Upper lobe of right lung (tissue), 1 donor: Measurements from ENCODE around the gene ZNF598. TPM values are rescaled to one million over a fixed set of nuclear protein-coding genes. Genes with fewer than 3 reads are reported as not detected.

ENCODE experiments used
- ATAC-seq: fragments of 200-7000 bp; cut with Tn5 transposase; one replicate; pipeline ENCODE4 v1.9.1; 2020; ENCODE audit warnings: mild to moderate bottlenecking, moderate library complexity
- DNase-seq: peaks from one replicate; pipeline ENCODE4 v3.0.0-alpha.2; 2020
- H3K27ac ChIP-seq: fragments of 200-600 bp; one replicate; pipeline ENCODE4 v1.8.0; 2022
- H3K27me3 ChIP-seq: fragments of 200-600 bp; one replicate; pipeline ENCODE4 v1.8.0; 2022; ENCODE audit warnings: mild to moderate bottlenecking
- H3K36me3 ChIP-seq: fragments of 200-600 bp; one replicate; pipeline ENCODE4 v1.8.0; 2022
- H3K4me1 ChIP-seq: fragments of 200-600 bp; one replicate; pipeline ENCODE4 v1.8.0; 2022
- H3K4me3 ChIP-seq: fragments of 200-600 bp; one replicate; pipeline ENCODE4 v1.8.0; 2022; ENCODE audit warnings: mild to moderate bottlenecking
- H3K9me3 ChIP-seq: fragments of 200-600 bp; one replicate; pipeline ENCODE4 v1.8.0; 2022
- intact Hi-C: fragments of 100-400 bp; cut with DNase I; formaldehyde crosslinking; loops from one replicate; pipeline ENCODE4 v1.11.0; 2022
- total RNA-seq: library from RNA; stranded (reverse); fragmentation: NEBNext Ultra II Directional; extraction: Animal tissue kit (Norgen Biotek cat#: 25700); gene quantifications from one replicate; pipeline ENCODE4 v1.2.1, GENCODE V29; 2021
- TF ChIP-seq, protein P1 (sequence below): fragments of 200-600 bp; IDR thresholded peaks from one replicate; pipeline ENCODE4 v1.8.0; 2022; ENCODE audit warnings: antibody characterized with exemption
- donor health status: DM: no; HTN: yes; CAD: no; lungs with severe emphysema.

ZNF598 gene
- total RNA-seq, 1 donor from 2014 or later: 38.2 TPM

DNA sequence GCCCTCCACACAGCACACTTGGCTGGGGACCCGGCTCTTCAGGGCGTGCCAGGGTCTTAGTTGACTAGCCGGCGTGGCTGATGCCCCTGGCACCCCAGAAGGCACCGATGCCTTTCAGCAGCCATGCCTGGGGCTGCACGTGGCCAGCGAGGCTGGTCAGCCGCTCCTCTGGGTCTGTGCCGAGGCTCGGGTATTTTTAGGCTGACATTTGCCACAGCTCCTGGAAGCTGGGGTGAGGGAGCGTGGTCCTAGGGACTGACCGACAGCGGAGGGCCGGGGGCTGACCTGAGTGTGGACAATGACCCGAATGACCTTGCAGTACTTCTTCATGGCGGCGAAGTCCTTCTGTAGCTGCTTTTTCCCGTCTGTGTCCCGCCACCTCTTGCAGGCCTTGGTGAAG lies 59.1 kb downstream of the ZNF598 start:
- H3K4me1 ChIP-seq: no peaks in the 10 kb centered on the region
- ATAC-seq (no peak), DNase-seq (no peak)
- TF ChIP-seq, protein P1, sequence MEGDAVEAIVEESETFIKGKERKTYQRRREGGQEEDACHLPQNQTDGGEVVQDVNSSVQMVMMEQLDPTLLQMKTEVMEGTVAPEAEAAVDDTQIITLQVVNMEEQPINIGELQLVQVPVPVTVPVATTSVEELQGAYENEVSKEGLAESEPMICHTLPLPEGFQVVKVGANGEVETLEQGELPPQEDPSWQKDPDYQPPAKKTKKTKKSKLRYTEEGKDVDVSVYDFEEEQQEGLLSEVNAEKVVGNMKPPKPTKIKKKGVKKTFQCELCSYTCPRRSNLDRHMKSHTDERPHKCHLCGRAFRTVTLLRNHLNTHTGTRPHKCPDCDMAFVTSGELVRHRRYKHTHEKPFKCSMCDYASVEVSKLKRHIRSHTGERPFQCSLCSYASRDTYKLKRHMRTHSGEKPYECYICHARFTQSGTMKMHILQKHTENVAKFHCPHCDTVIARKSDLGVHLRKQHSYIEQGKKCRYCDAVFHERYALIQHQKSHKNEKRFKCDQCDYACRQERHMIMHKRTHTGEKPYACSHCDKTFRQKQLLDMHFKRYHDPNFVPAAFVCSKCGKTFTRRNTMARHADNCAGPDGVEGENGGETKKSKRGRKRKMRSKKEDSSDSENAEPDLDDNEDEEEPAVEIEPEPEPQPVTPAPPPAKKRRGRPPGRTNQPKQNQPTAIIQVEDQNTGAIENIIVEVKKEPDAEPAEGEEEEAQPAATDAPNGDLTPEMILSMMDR: no peak
- no peaks in the 10 kb centered on the region for H3K36me3 ChIP-seq
- no peaks in the 10 kb centered on the region for H3K9me3 ChIP-seq
- H3K27ac ChIP-seq: no peak overlapping the region
- no peaks in the 10 kb centered on the region for H3K27me3 ChIP-seq
- intact Hi-C loops: no loop called here
- H3K4me3 ChIP-seq: no peak overlapping the region

DNA sequence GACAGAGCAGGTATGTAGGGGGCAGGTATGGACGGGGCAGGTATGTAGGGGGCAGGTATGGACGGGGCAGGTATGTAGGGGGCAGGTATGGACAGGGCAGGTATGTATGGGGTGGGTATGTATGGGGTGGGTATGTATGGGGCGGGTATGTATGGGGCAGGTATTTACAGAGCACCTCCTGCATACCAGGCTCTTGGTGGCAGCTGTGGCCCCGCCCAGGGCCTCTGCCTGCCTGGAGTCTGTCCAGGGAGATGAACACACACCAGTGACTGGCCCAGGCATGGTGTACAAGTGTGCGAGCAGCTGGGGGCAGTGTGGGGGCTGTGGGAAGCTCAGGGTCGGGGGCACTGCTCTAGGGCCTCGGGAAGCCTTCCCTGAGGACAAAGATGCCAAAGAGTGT lies 59.6 kb downstream of the ZNF598 start:
- ATAC-seq (no peak), DNase-seq (no peak)
- Histone ChIP-seq H3K27ac (no peak overlapping the region), H3K36me3 (no peaks in the 10 kb centered on the region), H3K4me3 (no peak overlapping the region), H3K9me3 (no peaks in the 10 kb centered on the region), H3K4me1 (no peaks in the 10 kb centered on the region), H3K27me3 (no peaks in the 10 kb centered on the region)
- TF ChIP-seq, protein P1: no peak
- intact Hi-C loops: no loop called here

DNA sequence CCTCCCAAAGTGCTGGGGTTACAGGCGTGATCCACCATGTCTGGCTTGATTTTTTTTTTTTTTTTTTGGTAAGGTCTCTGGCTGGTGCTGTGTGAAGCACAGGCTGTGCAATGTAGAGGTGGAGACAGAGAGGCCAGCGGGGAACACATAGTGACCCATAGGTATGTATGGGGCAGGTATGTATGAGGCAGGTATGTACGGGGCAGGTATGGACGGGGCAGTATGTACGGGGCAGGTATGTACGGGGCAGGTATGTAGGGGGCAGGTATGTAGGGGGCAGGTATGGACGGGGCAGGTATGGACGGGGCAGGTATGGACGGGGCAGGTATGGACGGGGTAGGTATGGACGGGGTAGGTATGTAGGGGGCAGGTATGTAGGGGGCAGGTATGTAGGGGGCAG lies 60.1 kb downstream of the ZNF598 start:
- no peaks in the 10 kb centered on the region for H3K36me3 ChIP-seq
- no peak for ATAC-seq
- H3K27me3 ChIP-seq: no peaks in the 10 kb centered on the region
- intact Hi-C loops: no loop called here
- no peak overlapping the region for H3K27ac ChIP-seq
- H3K4me1 ChIP-seq: no peaks in the 10 kb centered on the region
- no peak overlapping the region for H3K4me3 ChIP-seq
- TF ChIP-seq, protein P1: no peak
- no peaks in the 10 kb centered on the region for H3K9me3 ChIP-seq
- no peak for DNase-seq

Other genes with a start within 250 kb of the ZNF598 start
- 67.2 TPM for gene NME3, start 238.3 kb downstream of the ZNF598 start, total RNA-seq
- gene EME2, start 237.0 kb downstream of the ZNF598 start, total RNA-seq: 19.2 TPM
- 62.7 TPM for gene MRPS34, start 236.7 kb downstream of the ZNF598 start, total RNA-seq
- 43.0 TPM for gene SPSB3, start 227.2 kb downstream of the ZNF598 start, total RNA-seq
- gene NUBP2, start 226.9 kb downstream of the ZNF598 start, total RNA-seq: 38.9 TPM
- gene IGFALS, start 216.1 kb downstream of the ZNF598 start, total RNA-seq: 2.5 TPM
- 71.8 TPM for gene HAGH, start 183.0 kb downstream of the ZNF598 start, total RNA-seq
- gene FAHD1, start 182.6 kb downstream of the ZNF598 start, total RNA-seq: 17.2 TPM
- not detected for gene MEIOB, start 137.7 kb downstream of the ZNF598 start, total RNA-seq
- not detected for gene HS3ST6, start 91.4 kb downstream of the ZNF598 start, total RNA-seq
- 28.8 TPM for gene MSRB1, start 66.6 kb downstream of the ZNF598 start, total RNA-seq
- gene RPL3L, start 55.1 kb downstream of the ZNF598 start, total RNA-seq: not detected
- gene NDUFB10, start 50.3 kb downstream of the ZNF598 start, total RNA-seq: 86.7 TPM
- 1,490 TPM for gene RPS2, start 45.0 kb downstream of the ZNF598 start, total RNA-seq
- not detected for gene RNF151, start 43.0 kb downstream of the ZNF598 start, total RNA-seq
- 24.7 TPM for gene TBL3, start 37.8 kb downstream of the ZNF598 start, total RNA-seq
- gene NOXO1, start 28.4 kb downstream of the ZNF598 start, total RNA-seq: 1.8 TPM
- gene GFER, start 25.6 kb downstream of the ZNF598 start, total RNA-seq: 23.1 TPM
- gene SYNGR3, start 19.9 kb downstream of the ZNF598 start, total RNA-seq: 0.61 TPM
- gene NPW, start 10.0 kb upstream of the ZNF598 start, total RNA-seq: not detected
- gene NHERF2, start 17.1 kb upstream of the ZNF598 start, total RNA-seq: 363 TPM
- 26.4 TPM for gene NTHL1, start 38.0 kb upstream of the ZNF598 start, total RNA-seq
- 119 TPM for gene TSC2, start 38.2 kb upstream of the ZNF598 start, total RNA-seq
- 84.8 TPM for gene PKD1, start 126.1 kb upstream of the ZNF598 start, total RNA-seq
- gene RAB26, start 138.8 kb upstream of the ZNF598 start, total RNA-seq: 0.67 TPM
- 64.3 TPM for gene TRAF7, start 146.0 kb upstream of the ZNF598 start, total RNA-seq
- 0.06 TPM for gene CASKIN1, start 186.8 kb upstream of the ZNF598 start, total RNA-seq
- 29.9 TPM for gene MLST8, start 195.6 kb upstream of the ZNF598 start, total RNA-seq
- 7.5 TPM for gene BRICD5, start 201.0 kb upstream of the ZNF598 start, total RNA-seq
- 15.0 TPM for gene PGP, start 205.0 kb upstream of the ZNF598 start, total RNA-seq
- gene E4F1, start 213.8 kb upstream of the ZNF598 start, total RNA-seq: 22.6 TPM
- gene DNASE1L2, start 226.6 kb upstream of the ZNF598 start, total RNA-seq: 0.78 TPM
- gene ECI1, start 241.8 kb upstream of the ZNF598 start, total RNA-seq: 46.2 TPM